CD14-positive monocyte (primary cell): ENCODE data around the gene ZAR1L. TPM values are rescaled to one million over a fixed set of nuclear protein-coding genes. Genes with fewer than 3 reads are reported as not detected.
"Not testable (repeated sequence)": the region's sequence is repeated elsewhere in the genome, so short reads cannot be mapped to it uniquely, and the experiment has no call there.

Experiments
- DNase-seq, 3 donors: peaks; one replicate each; pipeline ENCODE4 v3.0.0-alpha.2; 2011 to 2022
- H2AFZ ChIP-seq: 2 replicates; pipeline ENCODE4 v1.6.0; 2012; ENCODE audit warnings: mild to moderate bottlenecking, low read depth, low read length, inconsistent platforms; ENCODE audit not compliant: insufficient read depth, poor library complexity, severe bottlenecking
- H3K27ac ChIP-seq, 2 donors: 1 replicate in 1 of 2; 2 replicates in 1 of 2; pipeline ENCODE4 v1.5.1; 2012 to 2013; ENCODE audit warnings: low read length in 2 of 2, control low read depth in 1 of 2, inconsistent platforms in 1 of 2, low read depth in 1 of 2, mild to moderate bottlenecking in 1 of 2
- H3K27me3 ChIP-seq, 2 donors: one replicate each; pipeline versions ENCODE4 v1.6.0 to v1.6.1; 2011 to 2013; ENCODE audit warnings: low read length in 2 of 2; ENCODE audit not compliant: control insufficient read depth in 2 of 2, insufficient read depth in 2 of 2
- H3K36me3 ChIP-seq, 2 donors: replicated peaks in 1 of 2; 1 replicate in 1 of 2; 2 replicates in 1 of 2; pipeline versions ENCODE4 v1.5.1 to v1.6.1; 2012 to 2013; ENCODE audit warnings: low read length in 2 of 2, control low read depth in 1 of 2, inconsistent platforms in 1 of 2, mild to moderate bottlenecking in 1 of 2; ENCODE audit not compliant: insufficient read depth in 2 of 2, control insufficient read depth in 1 of 2
- H3K4me1 ChIP-seq, 2 donors: 1 replicate in 1 of 2; 2 replicates in 1 of 2; pipeline versions ENCODE4 v1.5.1 to v1.6.1; 2012 to 2013; ENCODE audit warnings: low read length in 2 of 2, control low read depth in 1 of 2, inconsistent platforms in 1 of 2, mild to moderate bottlenecking in 1 of 2, moderate library complexity in 1 of 2; ENCODE audit not compliant: insufficient read depth in 2 of 2, control insufficient read depth in 1 of 2
- H3K4me2 ChIP-seq: replicated peaks from 2 replicates; pipeline ENCODE3; 2012; ENCODE audit warnings: low read length, moderate library complexity, mild to moderate bottlenecking; ENCODE audit not compliant: poor library complexity, severe bottlenecking; ENCODE audit errors: extremely low read depth
- H3K4me3 ChIP-seq, 3 experiments: fragments of 200-600 bp in 1 of 3; sonication (generic) in 1 of 3; replicated peaks in 1 of 3; 1 replicate in 2 of 3; 2 replicates in 1 of 3; pipeline ENCODE4 v1.5.1; 2011 to 2013; ENCODE audit warnings: low read length in 3 of 3, mild to moderate bottlenecking in 3 of 3, control low read depth in 2 of 3, low read depth in 2 of 3, inconsistent platforms in 1 of 3, moderate library complexity in 1 of 3
- H3K79me2 ChIP-seq: 2 replicates; pipeline ENCODE4 v1.6.0; 2012; ENCODE audit warnings: mild to moderate bottlenecking, control low read depth, inconsistent platforms, low read length, moderate library complexity; ENCODE audit not compliant: insufficient read depth
- H3K9ac ChIP-seq: 2 replicates; pipeline ENCODE4 v1.6.0; 2017; ENCODE audit warnings: low read length, mild to moderate bottlenecking; ENCODE audit not compliant: insufficient read depth, poor library complexity, severe bottlenecking
- H3K9me3 ChIP-seq, 2 donors: replicated peaks in 1 of 2; 1 replicate in 1 of 2; 2 replicates in 1 of 2; pipeline versions ENCODE4 v1.5.1 to v1.6.1; 2012 to 2013; ENCODE audit warnings: low read length in 2 of 2, control low read depth in 1 of 2; ENCODE audit not compliant: control insufficient read depth in 1 of 2, insufficient read depth in 1 of 2
- H4K20me1 ChIP-seq: 2 replicates; pipeline ENCODE4 v1.6.0; 2012; ENCODE audit warnings: mild to moderate bottlenecking, low read length, control low read depth, moderate library complexity; ENCODE audit not compliant: insufficient read depth
- H3K27ac Mint-ChIP-seq, 7 donors: one replicate each; pipeline ENCODE4 v1.8.0; 2020; ENCODE audit warnings: mild to moderate bottlenecking in 7 of 7, mixed read lengths in 7 of 7, moderate library complexity in 6 of 7, inconsistent platforms in 2 of 7
- H3K27me3 Mint-ChIP-seq, 3 donors: one replicate each; pipeline ENCODE4 v1.8.0; 2021 to 2022; ENCODE audit warnings: low read depth in 3 of 3, mild to moderate bottlenecking in 3 of 3, mixed read lengths in 3 of 3, moderate library complexity in 3 of 3, inconsistent platforms in 1 of 3
- H3K36me3 Mint-ChIP-seq, 2 donors: one replicate each; pipeline ENCODE4 v1.8.0; 2020; ENCODE audit warnings: mixed read lengths in 2 of 2, inconsistent platforms in 1 of 2, mild to moderate bottlenecking in 1 of 2
- H3K4me1 Mint-ChIP-seq: one replicate; pipeline ENCODE4 v1.8.0; 2020; ENCODE audit warnings: mild to moderate bottlenecking, mixed read lengths
- H3K4me3 Mint-ChIP-seq, 2 donors: one replicate each; pipeline ENCODE4 v1.8.0; 2020; ENCODE audit warnings: mild to moderate bottlenecking in 2 of 2, mixed read lengths in 2 of 2, moderate library complexity in 1 of 2
- H3K9me3 Mint-ChIP-seq, 7 donors: one replicate each; pipeline ENCODE4 v1.8.0; 2020 to 2022; ENCODE audit warnings: mixed read lengths in 7 of 7, mild to moderate bottlenecking in 6 of 7, moderate library complexity in 6 of 7, inconsistent platforms in 2 of 7
- WGBS: methylation state at CpG from one replicate; pipeline ENCODE4 v1.1.5; 2013; ENCODE audit warnings: missing lambda C conversion rate; ENCODE audit not compliant: insufficient coverage; 5-methylcytosine and 5-hydroxymethylcytosine counted together
- intact Hi-C, 2 donors: fragments of 100-400 bp; cut with micrococcal nuclease; formaldehyde crosslinking; loops; one replicate each; pipeline versions ENCODE4 v1.15.0 to v1.15.1; 2023
- polyA minus RNA-seq: library from RNA; depleted of rRNA, polyadenylated mRNA; stranded (reverse); fragments of >200 nt; gene quantifications from 2 replicates; pipeline ENCODE4 v1.2.3, GENCODE V29; 2012
- polyA plus RNA-seq, 3 donors: library from polyadenylated mRNA; depleted of rRNA in 1 of 3; unstranded in 2 of 3; stranded (reverse) in 1 of 3; fragments of 300-500 nt in 2 of 3; fragments of >200 nt in 1 of 3; fragmentation: Illumina TruSeq in 2 of 3; gene quantifications; 1 replicate in 2 of 3; 2 replicates in 1 of 3; pipeline ENCODE4 v1.2.3, GENCODE V29; 2012 to 2021
- total RNA-seq, 12 experiments: library from RNA in 1 of 12; stranded (reverse) in 1 of 12; fragments of 120-200 nt in 1 of 12; gene quantifications; one replicate each; pipeline ENCODE4 v1.2.4 and lab custom pipeline; 2013 to 2026; ENCODE audit warnings: mixed read lengths in 6 of 12, inconsistent platforms in 1 of 12
- TF ChIP-seq, protein P1 (sequence below): fragments of 200-600 bp; IDR thresholded peaks from one replicate; pipeline ENCODE4 v1.8.0; 2022; ENCODE audit warnings: antibody characterized with exemption, mild to moderate bottlenecking

Gene ZAR1L
- total RNA-seq (2013), result 0.04 TPM
- polyA plus RNA-seq (not detected), polyA minus RNA-seq (not detected in 2 replicates), total RNA-seq (lab: John Stamatoyannopoulos, UW) (0 to 2.1 (median 0.39) reads per million in 11 experiments)

GRCh38 chr13:32315238-32316027, at the start of gene ZAR1L, which contains the start of gene BRCA2:
Gene ZAR1L, minus strand, starts transcription at chr13:32315363. Its CDS starts 3,438 bp downstream, at chr13:32311925.
Gene BRCA2, plus strand, starts transcription at chr13:32315508. Its CDS starts 953 bp downstream, at chr13:32316461.
- peaks cover 0 to 3% (median 0%) of the 10 kb centered on the region in 3 donors for H3K27me3 Mint-ChIP-seq
- no peaks in the 10 kb centered on the region for H3K9me3 ChIP-seq
- peak within 1 kb of the TSS; percentile 96 for H3K4me2 ChIP-seq
- peak within 1 kb of the TSS; percentile 95 to 99 for H3K27ac ChIP-seq
- H3K36me3 ChIP-seq, result peaks cover 0 to 8% of the 10 kb centered on the region in 2 donors
- peak within 1 kb of the TSS; percentile 99 to 100 (median 100) for H3K27ac Mint-ChIP-seq
- DNase-seq, result peak; percentile 84 to 94 (median 87)
- peaks cover 25% of the 10 kb centered on the region for H3K4me1 Mint-ChIP-seq
- H4K20me1 ChIP-seq, result no peaks in the 10 kb centered on the region
- peaks cover 3 to 6% of the 10 kb centered on the region in 2 donors for H3K36me3 Mint-ChIP-seq
- peaks cover 0 to 3% (median 0%) of the 10 kb centered on the region in 7 donors for H3K9me3 Mint-ChIP-seq
- H3K4me1 ChIP-seq, result peaks cover 32 to 40% of the 10 kb centered on the region in 2 donors
- peak within 1 kb of the TSS; percentile 92 for H3K9ac ChIP-seq
- peak within 1 kb of the TSS; percentile 83 for H2AFZ ChIP-seq
- TF ChIP-seq, protein P1, sequence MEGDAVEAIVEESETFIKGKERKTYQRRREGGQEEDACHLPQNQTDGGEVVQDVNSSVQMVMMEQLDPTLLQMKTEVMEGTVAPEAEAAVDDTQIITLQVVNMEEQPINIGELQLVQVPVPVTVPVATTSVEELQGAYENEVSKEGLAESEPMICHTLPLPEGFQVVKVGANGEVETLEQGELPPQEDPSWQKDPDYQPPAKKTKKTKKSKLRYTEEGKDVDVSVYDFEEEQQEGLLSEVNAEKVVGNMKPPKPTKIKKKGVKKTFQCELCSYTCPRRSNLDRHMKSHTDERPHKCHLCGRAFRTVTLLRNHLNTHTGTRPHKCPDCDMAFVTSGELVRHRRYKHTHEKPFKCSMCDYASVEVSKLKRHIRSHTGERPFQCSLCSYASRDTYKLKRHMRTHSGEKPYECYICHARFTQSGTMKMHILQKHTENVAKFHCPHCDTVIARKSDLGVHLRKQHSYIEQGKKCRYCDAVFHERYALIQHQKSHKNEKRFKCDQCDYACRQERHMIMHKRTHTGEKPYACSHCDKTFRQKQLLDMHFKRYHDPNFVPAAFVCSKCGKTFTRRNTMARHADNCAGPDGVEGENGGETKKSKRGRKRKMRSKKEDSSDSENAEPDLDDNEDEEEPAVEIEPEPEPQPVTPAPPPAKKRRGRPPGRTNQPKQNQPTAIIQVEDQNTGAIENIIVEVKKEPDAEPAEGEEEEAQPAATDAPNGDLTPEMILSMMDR, result no peak
- WGBS, result under 1% methylated on average over 49 of the region's 60 CpGs
- peak within 1 kb of the TSS; percentile 78 to 93 (median 90) for H3K4me3 ChIP-seq
- intact Hi-C loops, result loop anchor here in 1 of 2 donors (10.0 kb wide), 2 partner anchors 109 to 1229 kb away; partner anchors contain the start of gene N4BP2L1
- H3K4me3 Mint-ChIP-seq, result peak within 1 kb of the TSS; percentile 93 to 96
- peaks cover 41% of the 10 kb centered on the region for H3K79me2 ChIP-seq
- H3K27me3 ChIP-seq, result no peaks in the 10 kb centered on the region

- WGBS, result no CpG with 5 or more reads among the region's 2 CpGs
- H3K4me3 Mint-ChIP-seq, result no peak overlapping the region
- Histone ChIP-seq H3K27ac (peak overlapping the region in 1 of 2 donors; percentile 57), H2AFZ (peak overlapping the region; percentile 9), H3K27me3 (no peaks in the 10 kb centered on the region), H3K36me3 (peaks cover 4 to 34% of the 10 kb centered on the region in 2 donors), H3K9ac (no peak overlapping the region), H3K9me3 (no peaks in the 10 kb centered on the region), H3K79me2 (no peaks in the 10 kb centered on the region), H4K20me1 (no peaks in the 10 kb centered on the region), H3K4me3 (no peak overlapping the region), H3K4me1 (peaks cover 6% of the 10 kb centered on the region in 2 donors), H3K4me2 (no peak overlapping the region)
- no peaks in the 10 kb centered on the region for H3K9me3 Mint-ChIP-seq
- TF ChIP-seq, protein P1, result no peak
- H3K4me1 Mint-ChIP-seq, result peaks cover 7% of the 10 kb centered on the region
- H3K36me3 Mint-ChIP-seq, result peaks cover 19 to 40% of the 10 kb centered on the region in 2 donors
- H3K27me3 Mint-ChIP-seq, result no peaks in the 10 kb centered on the region
- intact Hi-C loops, result no loop called here
- peak overlapping the region in 3 of 7 donors; percentile 62 to 85 (median 71) for H3K27ac Mint-ChIP-seq
- peak in 2 of 3 donors; percentile 33 to 38 for DNase-seq
Observed at GRCh38 chr13:32362574-32362973, 47.4 kb upstream of the ZAR1L start.

DNA sequence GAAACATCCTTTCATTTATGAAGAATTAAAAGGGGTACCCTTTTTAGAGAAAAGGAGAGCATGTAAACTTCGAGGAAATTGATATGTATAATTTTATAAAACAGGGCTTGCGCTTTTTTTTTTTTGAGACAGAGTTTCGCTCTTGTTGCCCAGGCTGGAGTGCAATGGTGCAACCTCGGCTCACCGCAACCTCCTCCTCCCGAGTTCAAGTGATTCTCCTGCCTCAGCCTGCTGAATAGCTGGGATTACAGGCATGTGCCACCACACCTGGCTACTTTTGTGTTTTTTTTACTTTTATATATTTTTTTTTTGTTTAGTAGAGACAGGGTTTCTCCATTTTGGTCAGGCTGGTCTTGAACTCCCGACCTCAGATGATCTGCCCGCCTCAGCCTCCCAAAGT, 40.8 kb upstream of the ZAR1L start:
- not testable (repeated sequence) for H3K4me3 ChIP-seq

More for the DNA sequence above, 40.8 kb upstream of the ZAR1L start:
- H3K9me3 ChIP-seq, H3K4me1 Mint-ChIP-seq, H3K27me3 ChIP-seq, H4K20me1 ChIP-seq, H3K4me1 ChIP-seq, H3K9me3 Mint-ChIP-seq, H3K79me2 ChIP-seq, H3K4me2 ChIP-seq, H2AFZ ChIP-seq, DNase-seq, H3K27ac Mint-ChIP-seq, H3K27ac ChIP-seq, H3K9ac ChIP-seq, H3K4me3 Mint-ChIP-seq, H3K27me3 Mint-ChIP-seq, intact Hi-C loops: not testable (repeated sequence)
- WGBS, result no CpG with 5 or more reads among the region's 8 CpGs
- H3K36me3 Mint-ChIP-seq, result peaks cover 18 to 36% of the 10 kb centered on the region in 2 donors
- H3K36me3 ChIP-seq, result peaks cover 15 to 52% of the 10 kb centered on the region in 2 donors
